MCF 10A (cell line): ENCODE data around the gene SLC39A8. TPM values are rescaled to one million over a fixed set of nuclear protein-coding genes. Genes with fewer than 3 reads are reported as not detected.

ENCODE experiments used
- BruUV-seq: library from RNA; stranded (reverse); fragments of 400-500 nt; replicated peaks from 2 replicates; lab custom pipeline; 2021; lab: Mats Ljungman, UMichigan
- CTCF ChIA-PET: fragments of 300-600 bp; sonication (Branson Sonifier 250); formaldehyde crosslinking; extraction: SDS; loops from one replicate; lab custom pipeline; 2021; ENCODE audit warnings: antibody characterized with exemption, inconsistent platforms; lab: Yijun Ruan, JAX
- POLR2A ChIA-PET: fragments of 300-600, 350-650 bp; sonication (Branson Sonifier 250); formaldehyde crosslinking; extraction: SDS; loops from one replicate; lab custom pipeline; 2020; ENCODE audit warnings: antibody characterized with exemption, inconsistent platforms; lab: Yijun Ruan, JAX
- DNase-seq: peaks from one replicate; pipeline ENCODE4 v3.0.0-alpha.2; 2018; ENCODE audit not compliant: unreplicated experiment
- H3K27ac Mint-ChIP-seq: one replicate; pipeline ENCODE4 v1.8.0; 2022; ENCODE audit warnings: mild to moderate bottlenecking, low read depth, mixed read lengths; ENCODE audit not compliant: unreplicated experiment
- H3K27me3 Mint-ChIP-seq: one replicate; pipeline ENCODE4 v1.8.0; 2022; ENCODE audit warnings: mixed read lengths; ENCODE audit not compliant: insufficient read depth, unreplicated experiment
- H3K36me3 Mint-ChIP-seq: one replicate; pipeline ENCODE4 v1.8.0; 2022; ENCODE audit warnings: mild to moderate bottlenecking, moderate library complexity, mixed read lengths; ENCODE audit not compliant: insufficient read depth, unreplicated experiment
- H3K4me1 Mint-ChIP-seq: one replicate; pipeline ENCODE4 v1.8.0; 2022; ENCODE audit warnings: mixed read lengths; ENCODE audit not compliant: insufficient read depth, unreplicated experiment
- H3K4me3 Mint-ChIP-seq: one replicate; pipeline ENCODE4 v1.8.0; 2022; ENCODE audit warnings: mild to moderate bottlenecking, moderate library complexity, mixed read lengths; ENCODE audit not compliant: unreplicated experiment
- H3K9me3 Mint-ChIP-seq: one replicate; pipeline ENCODE4 v1.8.0; 2022; ENCODE audit warnings: mixed read lengths; ENCODE audit not compliant: unreplicated experiment
- CTCF ChIP-seq: fragments of 200-600 bp; IDR thresholded peaks from one replicate; pipeline ENCODE4 v1.8.0; 2022; ENCODE audit warnings: antibody characterized with exemption, mild to moderate bottlenecking; ENCODE audit not compliant: unreplicated experiment
- intact Hi-C: fragments of 100-400 bp; cut with micrococcal nuclease; formaldehyde crosslinking; loops from 2 replicates; pipeline ENCODE4 v1.14.1; 2022
- total RNA-seq: library from RNA; stranded (reverse); gene quantifications from 2 replicates; pipeline ENCODE4 v1.2.3, GENCODE V29; 2022

The SLC39A8 gene
- total RNA-seq, 1 experiment from 2014 or later = 43.3 TPM

- H3K36me3 Mint-ChIP-seq = peaks cover 34% of the 10 kb centered on the region
- TF ChIP-seq CTCF = no peak
- H3K4me1 Mint-ChIP-seq = peaks cover under 1% of the 10 kb centered on the region
- H3K4me3 Mint-ChIP-seq = no peak overlapping the region
- CTCF ChIA-PET = no interaction called here
- no peak overlapping the region for H3K27ac Mint-ChIP-seq
- POLR2A ChIA-PET = no interaction called here
- intact Hi-C loops = no loop called here
- no TSS peak for BruUV-seq
- peaks cover 2% of the 10 kb centered on the region for H3K9me3 Mint-ChIP-seq
- H3K27me3 Mint-ChIP-seq = no peaks in the 10 kb centered on the region
- no peak for DNase-seq
Measured at GRCh38 chr4:102319594-102319993, 25.7 kb downstream of the SLC39A8 start.

GRCh38 chr4:102318526-102318925, 26.8 kb downstream of the SLC39A8 start:
- Mint-ChIP-seq H3K27ac (no peak overlapping the region), H3K27me3 (no peaks in the 10 kb centered on the region), H3K36me3 (peaks cover 44% of the 10 kb centered on the region), H3K4me3 (no peak overlapping the region), H3K9me3 (peaks cover 13% of the 10 kb centered on the region), H3K4me1 (peaks cover 12% of the 10 kb centered on the region)
- intact Hi-C loops = no loop called here
- ChIA-PET CTCF (no interaction called here), POLR2A (no interaction called here)
- TF ChIP-seq CTCF = no peak
- no TSS peak for BruUV-seq
- DNase-seq = no peak

- ChIA-PET POLR2A (no interaction called here), CTCF (interaction anchor here (0.6 kb wide), 1 partner anchor 27 kb away, joined by 4 read pairs; no protein-coding TSS in a partner anchor)
- H3K9me3 Mint-ChIP-seq = peaks cover 14% of the 10 kb centered on the region
- H3K36me3 Mint-ChIP-seq = peaks cover 45% of the 10 kb centered on the region
- peaks cover 13% of the 10 kb centered on the region for H3K4me1 Mint-ChIP-seq
- no peak for TF ChIP-seq CTCF
- intact Hi-C loops = no loop called here
- H3K27ac Mint-ChIP-seq = no peak overlapping the region
- H3K27me3 Mint-ChIP-seq = no peaks in the 10 kb centered on the region
- no TSS peak for BruUV-seq
- DNase-seq = no peak
- H3K4me3 Mint-ChIP-seq = no peak overlapping the region
Measured at GRCh38 chr4:102318105-102318504, 27.2 kb downstream of the SLC39A8 start.

GRCh38 chr4:102317459-102317858, 27.8 kb downstream of the SLC39A8 start:
- intact Hi-C loops = no loop called here
- H3K4me3 Mint-ChIP-seq = no peak overlapping the region
- H3K9me3 Mint-ChIP-seq = peaks cover 14% of the 10 kb centered on the region
- no peak for DNase-seq
- H3K27me3 Mint-ChIP-seq = no peaks in the 10 kb centered on the region
- no peak overlapping the region for H3K27ac Mint-ChIP-seq
- H3K4me1 Mint-ChIP-seq = peaks cover 13% of the 10 kb centered on the region
- no peak for TF ChIP-seq CTCF
- ChIA-PET CTCF (interaction anchor here (0.6 to 0.7 kb wide), 3 partner anchors 26 to 531 kb away, joined by 3 to 5 read pairs (median 4); no protein-coding TSS in a partner anchor), POLR2A (interaction anchor here (0.6 kb wide), 1 partner anchor 157 kb away, joined by 3 read pairs; no protein-coding TSS in a partner anchor)
- peaks cover 46% of the 10 kb centered on the region for H3K36me3 Mint-ChIP-seq
- BruUV-seq = no TSS peak
